Activated CD4-positive, alpha-beta T cell treated with anti-CD3 and anti-CD28 coated beads, Interleukin-10, Interleukin-2, amounts not matched to agents 100 ng/mL and 50 ng/mL, durations not matched to agents 16 hours and 8 hours (primary cell): Measurements from ENCODE around the gene HNRNPM.
"Not testable (repeated sequence)": the region's sequence is repeated elsewhere in the genome, so short reads cannot be mapped to it uniquely, and the experiment has no call there.

Source experiments
- DNase-seq: peaks from one replicate; pipeline ENCODE4 v3.0.0-alpha.2; 2020

Gene HNRNPM

DNA sequence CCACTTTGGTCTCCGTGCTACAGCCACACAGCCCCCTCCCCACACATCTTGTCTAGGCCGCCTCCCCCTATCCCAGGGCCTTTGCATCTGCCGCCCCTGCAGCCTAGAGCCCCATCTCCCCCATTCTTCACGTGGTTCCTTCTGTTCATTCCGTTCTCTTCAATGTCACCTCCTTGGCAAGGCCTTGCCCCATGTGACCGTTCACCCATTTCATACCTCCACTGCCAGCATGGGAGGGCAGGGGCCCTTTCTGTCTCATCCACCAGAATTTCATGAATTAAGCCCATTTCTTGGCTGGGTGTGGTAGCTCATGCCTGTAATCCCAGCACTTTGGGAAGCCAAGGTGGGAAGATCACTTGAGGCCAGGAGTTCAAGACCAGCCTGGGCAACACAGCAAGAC is 15.7 kb upstream of the HNRNPM start:
- DNase-seq: no peak

DNA sequence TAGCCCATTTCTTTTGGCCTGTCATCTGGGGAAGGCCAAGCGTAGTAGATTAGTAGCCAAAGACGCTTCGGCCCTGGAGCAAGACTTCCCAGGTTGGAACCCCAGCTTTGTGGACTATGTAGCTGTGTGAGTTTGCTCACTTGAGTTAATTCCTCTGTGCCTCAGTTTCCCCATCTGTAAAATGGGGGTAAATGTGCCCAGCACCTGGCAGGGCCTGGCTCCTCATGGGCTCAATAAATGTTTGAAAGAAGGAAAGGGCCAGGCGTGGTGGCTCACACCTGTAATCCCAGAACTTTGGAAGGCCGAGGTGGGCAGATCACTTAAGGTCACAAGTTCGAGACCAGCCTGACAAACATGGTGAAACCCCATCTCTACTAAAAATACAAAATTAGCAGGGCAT is 14.9 kb upstream of the HNRNPM start:
- no peak for DNase-seq

DNA sequence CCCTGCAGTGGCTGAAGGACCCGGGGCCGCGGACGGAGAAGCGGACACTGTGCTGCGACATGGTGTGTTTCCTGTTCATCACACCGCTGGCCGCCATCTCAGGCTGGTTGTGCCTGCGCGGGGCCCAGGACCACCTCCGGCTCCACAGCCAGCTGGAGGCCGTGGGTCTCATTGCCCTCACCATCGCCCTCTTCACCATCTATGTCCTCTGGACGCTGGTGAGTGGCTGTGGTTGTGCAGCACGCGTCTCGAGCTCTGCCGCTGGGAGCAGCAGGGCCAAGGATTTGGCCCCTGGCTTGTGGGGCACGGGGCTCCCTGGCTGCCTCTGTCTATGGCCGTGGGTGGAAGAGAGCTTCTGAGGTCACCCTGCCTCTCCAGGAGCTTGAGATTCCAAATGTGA is 14.1 kb upstream of the HNRNPM start:
- no peak for DNase-seq

DNA sequence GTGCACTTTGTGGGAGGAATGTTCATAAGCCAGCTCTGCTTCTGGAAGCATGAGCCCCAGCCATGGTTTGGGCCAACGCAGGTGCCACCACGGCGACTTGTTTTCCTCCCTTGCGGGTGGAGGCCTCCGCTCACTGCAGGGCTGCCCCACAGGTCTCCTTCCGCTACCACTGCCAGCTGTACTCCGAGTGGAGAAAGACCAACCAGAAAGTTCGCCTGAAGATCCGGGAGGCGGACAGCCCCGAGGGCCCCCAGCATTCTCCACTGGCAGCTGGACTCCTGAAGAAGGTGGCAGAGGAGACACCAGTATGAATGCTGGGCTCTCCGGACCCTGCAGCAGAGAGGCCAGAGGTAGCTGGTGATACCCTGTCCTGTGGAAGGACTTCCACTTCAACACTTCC is 6.5 kb upstream of the HNRNPM start:
- no peak for DNase-seq

DNA sequence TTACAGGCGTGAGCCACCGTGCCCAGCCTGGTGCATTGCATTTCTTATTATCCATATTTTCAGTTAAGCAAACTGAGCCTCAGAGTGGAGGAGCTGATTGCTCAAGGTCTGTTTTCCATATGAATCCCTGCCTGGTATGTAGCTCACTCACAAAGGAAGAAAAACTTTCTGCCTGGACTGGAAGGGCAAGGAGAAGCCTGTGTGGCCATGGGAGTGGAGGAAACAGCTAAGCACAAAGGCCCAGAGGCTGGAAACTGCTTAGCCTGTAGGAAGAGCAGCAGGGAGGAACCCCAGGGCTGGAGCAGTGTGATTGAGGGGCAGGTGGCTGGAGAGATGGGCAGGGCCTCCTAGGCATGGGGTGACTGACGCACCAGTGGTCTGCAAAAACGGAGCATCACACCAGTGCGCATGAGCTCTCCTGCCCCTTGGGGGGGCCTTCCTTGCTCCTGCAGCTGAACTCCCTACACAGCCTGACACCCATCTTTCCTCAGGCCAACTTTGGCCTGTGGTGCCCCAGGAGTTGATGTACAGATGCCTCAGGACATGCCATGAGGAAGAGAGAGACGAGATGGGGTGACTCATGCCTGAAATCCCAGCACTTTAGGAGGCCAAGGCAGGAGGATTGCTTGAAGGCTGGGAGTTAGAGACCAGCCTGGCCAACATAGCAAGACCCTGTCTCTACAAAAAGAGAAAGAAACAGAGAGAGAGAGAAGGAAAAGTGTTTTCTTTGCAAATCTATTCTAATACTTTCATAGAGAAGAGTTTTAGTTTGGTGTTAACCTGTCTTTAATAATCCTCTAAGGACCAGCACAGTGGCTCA is 2.8 kb upstream of the HNRNPM start:
- DNase-seq: no peak

DNA sequence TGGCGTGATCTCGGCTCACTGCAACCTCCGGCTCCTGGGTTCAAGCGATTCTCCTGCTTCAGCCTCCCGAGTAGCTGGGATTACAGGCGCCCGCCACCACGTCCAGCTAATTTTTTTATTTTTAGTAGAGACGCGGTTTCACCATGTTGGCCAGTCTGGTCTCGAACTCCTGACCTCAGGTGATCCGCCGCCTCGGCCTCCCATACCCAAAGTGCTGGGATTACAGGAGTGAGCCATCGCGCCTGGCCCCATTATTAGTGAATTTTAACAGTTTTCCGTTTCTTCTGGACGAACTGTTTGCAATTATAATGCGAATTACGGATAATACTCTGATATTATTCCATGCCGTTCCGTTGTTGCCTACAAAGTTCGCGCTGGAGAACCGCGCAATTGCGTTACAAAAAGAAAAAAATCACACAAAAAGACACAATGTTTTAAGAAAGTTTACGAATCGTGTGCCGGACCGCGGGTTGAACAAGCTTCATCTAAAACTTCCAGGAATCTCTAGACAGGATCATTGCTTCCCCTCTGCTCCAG is 567 bp upstream of the HNRNPM start:
- not testable (repeated sequence) for DNase-seq

DNA sequence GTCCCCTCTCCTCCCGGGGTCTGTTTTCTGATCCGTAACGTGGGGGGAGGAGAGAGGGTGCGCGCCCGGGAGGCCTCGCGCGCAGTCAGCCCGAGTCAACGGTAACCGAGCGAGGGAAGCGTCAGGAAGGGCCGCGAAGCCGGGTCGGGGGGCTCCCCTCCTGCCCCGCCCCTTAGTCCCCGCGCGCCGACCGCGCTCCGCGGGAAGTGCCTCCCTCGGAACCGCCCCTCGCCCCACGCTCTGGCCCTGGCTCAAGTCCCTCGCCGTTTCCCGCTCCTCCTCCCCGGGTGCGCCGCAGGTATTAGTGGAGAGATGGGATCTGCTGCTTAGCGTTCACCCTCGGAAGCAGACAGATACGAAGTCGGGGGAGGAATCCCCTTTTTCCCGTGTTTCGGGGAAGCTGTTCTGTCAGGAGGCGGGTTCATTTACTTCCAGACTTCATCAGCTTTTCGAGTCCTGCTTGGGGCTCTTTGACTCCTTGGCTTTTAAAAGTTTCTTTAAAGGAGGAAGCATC is 770 bp downstream of the HNRNPM start:
- DNase-seq: peak; percentile 55

DNA sequence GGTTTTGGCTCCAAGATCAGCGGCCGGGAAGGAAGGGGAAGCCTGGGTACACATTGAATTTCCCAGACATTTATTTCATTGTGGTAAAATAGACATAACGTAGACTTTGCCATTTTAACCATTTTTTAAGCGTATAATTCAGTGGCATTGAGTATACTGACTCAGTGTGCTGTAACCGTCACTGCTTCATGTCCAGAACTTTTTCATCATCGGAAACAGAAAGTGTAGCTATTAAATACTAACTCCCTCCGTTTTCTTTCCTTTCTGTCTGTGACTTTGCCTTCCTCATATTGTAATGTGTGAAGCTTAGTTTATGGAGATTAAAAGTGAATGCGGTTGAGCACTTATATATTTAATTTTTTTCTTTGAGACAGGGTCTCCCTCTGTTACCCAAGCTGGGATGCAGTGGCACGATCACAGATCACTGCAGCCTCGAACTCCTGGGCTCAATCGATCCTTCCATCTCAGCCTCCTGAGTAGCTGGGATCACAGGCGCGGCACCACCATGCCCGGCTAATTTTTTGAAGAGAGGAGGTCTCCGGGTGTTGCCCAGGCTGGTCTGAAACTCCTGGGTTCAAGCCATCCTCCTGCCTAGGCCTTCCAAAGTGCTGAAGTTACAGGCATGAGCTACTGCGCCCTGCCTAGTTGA is 1.4 kb downstream of the HNRNPM start:
- DNase-seq: no peak

DNA sequence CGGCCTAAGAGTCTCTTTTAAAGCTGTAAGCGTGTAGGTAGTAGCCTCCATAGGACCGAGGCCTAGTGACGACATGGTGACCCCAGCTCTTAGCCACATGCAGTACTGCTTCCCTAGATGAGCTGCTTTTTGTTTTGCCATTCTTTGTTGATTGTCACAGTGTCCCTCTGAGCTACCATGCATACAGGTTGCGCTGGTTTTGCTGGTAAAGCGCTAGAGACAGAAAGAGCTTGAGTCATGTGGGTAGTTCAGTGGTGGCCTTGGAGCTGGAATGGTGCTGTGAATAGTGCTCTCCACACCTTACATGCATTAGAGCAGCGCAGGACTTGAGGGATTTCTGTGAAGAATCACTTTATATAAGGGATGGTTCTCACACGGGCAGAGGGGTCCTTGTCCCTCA is 5.1 kb downstream of the HNRNPM start:
- DNase-seq: peak; percentile 21

DNA sequence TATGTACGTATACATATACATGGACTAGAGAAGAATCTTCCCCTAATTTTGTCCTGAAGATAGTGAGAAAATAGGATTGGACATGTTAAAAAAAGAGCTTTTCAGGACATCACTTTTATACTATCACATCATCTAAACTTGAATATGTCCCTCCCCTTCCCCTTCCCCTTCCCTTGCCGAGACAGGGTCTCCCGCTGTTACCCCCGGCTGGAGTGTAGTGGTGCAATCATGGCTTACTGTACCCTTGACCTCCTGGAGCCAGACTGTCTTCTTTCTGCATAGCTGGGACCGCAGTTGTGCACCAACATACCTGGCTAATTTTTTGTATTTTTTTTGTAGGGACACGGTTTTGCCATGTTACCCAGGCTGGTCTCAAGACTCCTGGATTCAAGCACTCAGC is 6.6 kb downstream of the HNRNPM start:
- no peak for DNase-seq

DNA sequence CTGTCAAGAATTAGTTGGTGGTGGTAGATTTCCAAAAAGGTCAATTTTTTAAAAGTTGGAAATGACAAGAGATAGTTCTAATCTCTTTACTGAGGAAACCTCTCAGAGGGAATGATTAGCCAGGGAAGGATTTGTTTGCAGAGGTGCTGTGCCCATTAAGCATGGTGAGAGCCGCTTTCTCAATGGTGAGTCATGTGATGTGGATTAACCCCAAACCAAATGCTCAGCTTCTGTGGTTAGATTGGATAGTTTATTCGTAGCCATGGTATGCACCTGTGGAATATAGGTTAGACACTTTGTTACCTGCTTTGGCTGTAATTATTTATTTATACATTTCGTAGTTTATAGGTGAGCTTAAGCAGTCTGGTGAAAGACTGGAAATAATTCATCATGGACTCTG is 7.1 kb downstream of the HNRNPM start:
- DNase-seq: peak; percentile 24

DNA sequence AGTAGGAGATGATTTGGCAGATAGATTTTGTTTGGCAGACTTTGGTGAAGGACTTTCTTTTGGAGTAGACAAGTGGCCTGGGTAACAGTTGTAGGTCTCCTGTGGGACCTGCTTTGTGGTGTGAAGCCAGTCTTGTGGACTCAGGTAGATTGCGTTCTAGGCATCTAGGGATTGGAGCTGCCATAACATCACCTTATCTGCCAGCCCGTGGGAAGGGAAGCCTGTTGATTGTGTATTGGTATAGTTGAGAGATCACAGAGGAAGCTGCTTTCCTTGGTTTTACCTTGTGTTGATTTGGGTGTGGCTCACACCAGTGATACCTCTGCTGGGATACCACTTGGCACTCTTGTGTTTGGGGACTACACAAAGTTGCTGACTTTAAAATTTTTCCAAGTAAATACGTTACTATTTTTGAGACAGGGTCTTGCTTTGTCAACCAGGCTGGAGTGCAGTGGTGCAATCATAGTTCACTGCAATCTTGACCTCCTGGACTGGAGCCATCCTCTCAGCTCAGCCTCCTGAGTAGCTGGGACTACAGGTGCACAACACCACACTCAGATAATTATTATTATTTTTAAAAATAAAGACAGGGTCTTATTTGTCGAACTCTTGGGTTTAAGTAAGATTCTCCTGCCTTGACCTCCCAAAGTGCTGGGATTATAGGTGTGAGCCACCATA is 7.8 kb downstream of the HNRNPM start:
- no peak for DNase-seq

DNA sequence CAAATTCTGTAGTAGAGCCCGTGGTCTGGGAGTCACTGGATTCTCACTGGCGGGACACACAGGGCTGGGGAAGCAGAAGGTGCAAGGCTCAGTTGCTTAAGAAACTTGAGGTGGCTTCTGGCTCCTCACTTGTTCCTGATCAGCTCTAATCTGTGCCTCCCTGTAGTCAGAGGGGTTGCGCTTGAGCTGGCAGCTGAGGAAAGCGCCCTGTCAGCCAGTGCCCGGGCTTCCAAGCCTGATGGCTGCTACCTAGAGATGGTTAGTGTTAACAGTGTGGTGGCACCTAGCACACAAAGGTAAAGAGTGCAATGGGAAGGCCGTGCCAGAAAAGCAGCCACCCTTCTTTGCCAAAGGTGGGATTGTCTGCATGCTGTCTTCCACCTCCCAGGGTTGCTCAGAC is 8.8 kb downstream of the HNRNPM start:
- DNase-seq: no peak

DNA sequence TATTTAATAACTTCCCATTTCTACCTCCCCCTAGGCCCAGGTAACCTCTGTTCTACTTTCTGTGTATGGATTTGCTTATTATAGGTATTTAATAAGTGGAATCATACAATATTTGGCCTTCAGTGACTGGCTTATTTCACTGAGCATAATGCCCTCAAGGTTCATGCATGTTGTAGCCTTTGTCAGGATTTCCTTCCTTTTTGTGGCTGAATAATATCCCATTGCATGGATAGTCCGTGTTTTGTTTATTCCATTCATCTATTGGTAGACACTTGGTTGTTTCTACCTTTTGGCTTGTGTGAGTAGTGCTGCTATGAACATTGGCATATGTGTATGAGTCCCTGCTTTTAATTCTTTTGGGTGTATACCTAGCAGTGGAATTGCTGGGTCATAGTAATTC is 9.4 kb downstream of the HNRNPM start:
- no peak for DNase-seq

DNA sequence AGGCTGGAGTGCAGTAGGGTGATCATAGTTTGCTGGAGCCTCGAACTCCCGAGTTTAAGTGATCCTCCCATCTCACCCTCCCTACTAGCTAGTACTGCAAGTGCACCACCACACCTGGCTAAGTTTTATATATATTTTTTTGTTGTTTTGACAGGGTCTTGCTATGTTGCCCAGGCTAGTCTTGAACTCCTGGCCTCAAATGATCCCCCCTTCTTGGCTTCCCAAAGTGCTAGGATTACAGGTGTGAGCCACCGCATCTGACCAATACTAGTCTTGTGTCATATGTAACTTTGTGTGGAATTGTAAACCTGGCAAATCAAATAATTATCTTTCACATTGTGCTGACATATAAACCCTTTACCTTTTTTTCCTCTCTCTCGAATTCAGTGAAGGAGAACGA is 10.2 kb downstream of the HNRNPM start:
- no peak for DNase-seq

DNA sequence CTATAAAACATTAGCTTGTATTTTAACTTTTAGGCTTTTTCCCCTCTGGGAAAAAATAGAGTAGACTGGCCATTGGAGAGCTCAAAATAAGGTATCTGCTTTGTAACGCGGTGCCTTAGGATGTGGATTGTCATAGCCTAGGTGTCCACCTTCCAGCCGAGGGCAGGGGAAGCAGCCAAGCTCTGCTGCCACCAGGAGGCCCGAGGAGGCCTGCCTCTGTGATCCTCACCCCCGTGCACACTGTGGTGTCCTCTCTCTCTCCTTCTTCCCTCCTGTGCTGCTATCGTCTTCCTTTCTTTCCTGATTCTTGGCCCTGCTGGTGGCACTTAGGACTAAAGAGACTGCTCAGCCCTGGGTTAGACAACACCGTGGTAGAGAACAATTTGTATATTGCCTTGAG is 11.3 kb downstream of the HNRNPM start:
- DNase-seq: no peak

DNA sequence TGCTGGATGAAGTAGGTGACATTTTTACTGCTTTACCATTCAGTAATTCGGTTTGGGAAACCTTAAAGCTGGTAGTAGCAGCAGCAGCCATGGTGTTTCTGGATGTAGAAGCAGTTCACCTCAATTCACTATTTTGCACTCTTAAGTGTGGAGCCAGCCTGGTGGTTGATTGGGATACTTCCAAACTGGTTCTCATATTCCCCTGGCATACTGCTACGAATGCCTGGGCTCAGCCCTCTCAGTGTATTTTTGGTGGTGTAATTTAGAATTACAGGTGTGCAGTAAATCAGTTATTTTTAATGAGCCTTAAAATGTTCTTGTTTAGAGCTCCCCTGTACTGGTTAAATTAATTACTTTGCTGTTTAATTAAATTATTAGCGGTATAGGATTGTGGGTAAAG is 12.4 kb downstream of the HNRNPM start:
- DNase-seq: no peak

DNA sequence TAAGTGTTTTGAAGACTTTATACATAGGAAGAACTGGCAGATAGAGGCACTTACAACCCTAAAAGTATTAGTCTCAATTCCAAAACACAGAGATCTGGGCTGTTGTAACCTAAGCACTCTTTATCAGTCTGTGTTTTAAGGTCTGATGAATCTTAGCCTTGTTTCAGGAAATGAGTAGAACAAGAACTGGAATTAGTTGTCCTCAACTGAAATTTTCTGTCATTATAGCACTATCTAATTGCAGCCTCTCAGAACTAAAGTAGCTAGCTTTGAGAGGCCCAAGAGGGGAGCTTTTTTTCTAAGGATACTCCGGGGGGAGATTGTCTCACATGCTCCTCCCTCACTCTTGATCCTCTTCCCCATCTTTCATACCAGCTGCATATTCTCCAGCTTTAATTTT is 13.1 kb downstream of the HNRNPM start:
- peak; percentile 50 for DNase-seq

DNA sequence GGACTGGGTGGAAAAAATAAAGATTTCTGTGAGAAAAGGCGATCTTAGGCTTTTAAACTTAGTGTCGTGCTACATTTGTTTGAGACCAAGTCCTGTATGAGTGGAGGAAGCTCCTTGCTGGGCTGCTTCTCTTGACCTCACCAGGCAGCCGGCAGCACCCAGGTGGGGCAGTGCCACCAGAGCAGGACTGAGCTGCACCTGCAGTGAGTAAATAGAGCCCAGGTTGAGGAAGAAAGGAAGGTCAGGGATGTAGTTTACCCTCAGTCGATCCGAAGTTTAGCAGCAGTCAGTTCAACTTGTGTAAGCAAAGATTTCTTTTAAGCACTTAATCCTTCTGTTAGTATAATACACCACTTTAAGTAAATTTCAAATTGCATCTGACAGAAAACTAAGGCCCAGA is 13.6 kb downstream of the HNRNPM start:
- no peak for DNase-seq

DNA sequence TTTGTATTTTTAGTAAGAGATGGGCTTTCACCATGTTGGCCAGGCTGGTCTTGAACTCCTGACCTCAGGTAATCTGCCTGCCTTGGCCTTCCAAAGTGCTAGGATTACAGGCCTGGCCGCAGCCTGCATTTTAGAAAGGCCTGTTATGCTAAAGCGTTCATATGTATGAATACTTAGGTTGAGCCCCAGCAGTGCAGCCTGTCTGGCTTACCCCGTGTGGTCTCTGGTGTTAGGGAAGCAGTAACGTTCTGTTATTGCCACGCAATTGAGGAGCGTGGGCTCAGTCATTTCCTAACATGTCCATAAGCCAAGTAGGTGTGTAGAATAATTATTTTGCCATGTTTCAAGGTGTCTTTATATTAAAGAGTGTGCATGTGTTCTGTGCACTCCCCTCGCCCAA is 14.3 kb downstream of the HNRNPM start:
- no peak for DNase-seq

DNA sequence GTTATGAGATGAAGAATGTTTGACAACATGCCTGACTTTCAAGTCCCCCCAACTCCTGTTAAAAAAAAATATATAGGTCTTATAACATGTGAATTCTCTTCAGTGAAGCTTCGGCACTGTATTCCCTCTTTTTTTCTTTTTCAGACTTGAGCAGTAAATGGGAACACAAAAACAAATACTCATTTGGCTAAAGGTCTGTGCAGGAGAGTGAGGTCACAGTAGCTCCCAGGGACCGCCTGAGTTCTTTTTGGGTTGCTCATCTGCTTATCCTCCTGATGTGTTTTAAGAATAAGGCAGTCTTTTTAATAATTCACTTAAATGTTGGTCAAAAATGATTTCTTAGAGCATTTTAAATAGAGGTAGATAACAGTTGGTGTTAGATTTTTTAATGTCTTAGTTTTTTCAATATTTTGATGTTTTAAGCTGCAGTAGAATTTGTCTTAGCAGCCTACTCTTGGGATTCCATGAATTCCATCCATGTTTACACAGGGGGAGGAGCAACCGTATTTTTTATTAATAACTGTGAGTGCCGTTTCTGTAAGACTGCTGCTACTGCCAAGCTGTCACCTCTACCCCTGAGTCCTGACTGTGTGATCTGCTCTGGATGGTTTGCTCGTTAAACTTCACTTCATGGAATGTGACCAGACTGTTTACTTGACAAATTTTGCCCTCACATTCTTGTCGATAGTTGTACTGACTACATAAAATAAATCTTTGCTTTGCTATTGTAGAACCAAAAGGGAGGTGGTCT is 14.9 kb downstream of the HNRNPM start:
- DNase-seq: no peak

DNA sequence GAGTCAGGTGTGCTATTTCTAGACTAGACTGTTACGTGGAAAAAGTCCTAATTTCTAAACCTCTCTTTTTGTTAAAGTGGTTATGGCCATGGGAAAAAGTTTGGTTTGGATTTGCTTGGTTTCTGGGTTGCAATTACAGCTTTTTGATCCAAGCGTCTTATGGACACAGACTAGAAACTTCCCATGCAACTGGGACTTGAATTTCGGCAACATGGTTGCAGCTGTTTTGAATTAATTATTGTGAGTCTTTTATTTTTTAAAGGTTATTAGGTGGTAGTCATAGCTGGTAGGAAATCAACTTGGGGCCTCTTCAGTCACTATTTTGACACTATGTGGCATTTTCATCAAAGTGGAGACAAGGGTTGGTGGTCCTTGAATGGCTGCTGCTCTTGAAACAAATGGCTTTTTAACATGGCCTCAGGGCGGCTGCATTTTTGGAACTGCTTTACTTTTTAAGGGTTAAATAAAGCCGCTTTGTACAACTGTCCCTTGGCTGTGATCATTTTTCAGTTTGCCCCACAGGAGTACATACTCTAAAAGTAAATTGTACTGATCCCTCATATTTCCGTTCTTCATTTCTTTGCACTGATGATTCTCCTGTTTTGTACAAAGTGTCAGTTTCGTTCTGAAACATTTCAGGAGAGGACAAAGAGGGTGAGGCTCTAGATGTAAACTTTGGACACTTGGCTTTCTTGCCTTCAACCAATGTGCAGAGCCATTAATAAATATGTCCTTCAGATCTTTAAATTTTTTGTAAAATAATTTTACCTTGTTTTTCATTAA is 15.9 kb downstream of the HNRNPM start:
- peak; percentile 28 for DNase-seq
